ENCODE data around the gene DLG1. TPM values are rescaled to one million over a fixed set of nuclear protein-coding genes. Genes with fewer than 3 reads are reported as not detected.
A peak's percentile ranks its signal among the peaks of the same experiment; 100 is the strongest.
"Not testable (repeated sequence)": the region's sequence is repeated elsewhere in the genome, so short reads cannot be mapped to it uniquely, and the experiment has no call there.

The DLG1 gene
- total RNA-seq, 1 donor from 2014 or later, result 168 TPM

- Mint-ChIP-seq H3K4me1 (ENCODE audit: unreplicated experiment) (no peaks in the 10 kb centered on the region), H3K27ac (ENCODE audit: unreplicated experiment) (no peak overlapping the region), H3K36me3 (ENCODE audit: unreplicated experiment) (peaks cover 62% of the 10 kb centered on the region), H3K4me3 (ENCODE audit: unreplicated experiment) (no peak overlapping the region), H3K9me3 (ENCODE audit: unreplicated experiment) (no peaks in the 10 kb centered on the region), H3K27me3 (ENCODE audit: unreplicated experiment) (no peaks in the 10 kb centered on the region)
- TF ChIP-seq CTCF (IDR thresholded peaks at IDR 0.05), result no peak
- no peak for DNase-seq (ENCODE audit: extremely low spot score, unreplicated experiment)
These were observed 236.0 kb downstream of the DLG1 start for GRCh38 chr3:197062446-197062845.

GRCh38 chr3:197051637-197052036, 246.8 kb downstream of the DLG1 start:
- not testable (repeated sequence) for H3K4me1 Mint-ChIP-seq (ENCODE audit: unreplicated experiment); DNase-seq (ENCODE audit: extremely low spot score, unreplicated experiment); H3K27me3 Mint-ChIP-seq (ENCODE audit: unreplicated experiment); H3K4me3 Mint-ChIP-seq (ENCODE audit: unreplicated experiment); H3K27ac Mint-ChIP-seq (ENCODE audit: unreplicated experiment); H3K9me3 Mint-ChIP-seq (ENCODE audit: unreplicated experiment)
- H3K36me3 Mint-ChIP-seq (ENCODE audit: unreplicated experiment), result peaks cover 62% of the 10 kb centered on the region

GRCh38 chr3:197050511-197050910, 247.9 kb downstream of the DLG1 start:
- no peaks in the 10 kb centered on the region for H3K4me1 Mint-ChIP-seq (ENCODE audit: unreplicated experiment)

GRCh38 chr3:197042539-197042938, 255.9 kb downstream of the DLG1 start:
- H3K4me1 Mint-ChIP-seq (ENCODE audit: unreplicated experiment), result peaks cover 8% of the 10 kb centered on the region

More at GRCh38 chr3:197050511-197050910, 247.9 kb downstream of the DLG1 start:
- Mint-ChIP-seq H3K36me3 (ENCODE audit: unreplicated experiment) (peaks cover 63% of the 10 kb centered on the region), H3K9me3 (ENCODE audit: unreplicated experiment) (no peaks in the 10 kb centered on the region), H3K27me3 (ENCODE audit: unreplicated experiment) (no peaks in the 10 kb centered on the region), H3K4me3 (ENCODE audit: unreplicated experiment) (no peak overlapping the region), H3K27ac (ENCODE audit: unreplicated experiment) (no peak overlapping the region)
- no peak for DNase-seq (ENCODE audit: extremely low spot score, unreplicated experiment)
- no peak for TF ChIP-seq CTCF (IDR thresholded peaks at IDR 0.05)

GRCh38 chr3:197041875-197042488, 256.4 kb downstream of the DLG1 start:
- H3K9me3 Mint-ChIP-seq (ENCODE audit: unreplicated experiment), result no peaks in the 10 kb centered on the region
- H3K27ac Mint-ChIP-seq (ENCODE audit: unreplicated experiment), result peak overlapping the region; percentile 70
- H3K27me3 Mint-ChIP-seq (ENCODE audit: unreplicated experiment), result no peaks in the 10 kb centered on the region
- no peak for TF ChIP-seq CTCF (IDR thresholded peaks at IDR 0.05)
- no peak overlapping the region for H3K4me3 Mint-ChIP-seq (ENCODE audit: unreplicated experiment)
- H3K36me3 Mint-ChIP-seq (ENCODE audit: unreplicated experiment), result peaks cover 49% of the 10 kb centered on the region
- peaks cover 10% of the 10 kb centered on the region for H3K4me1 Mint-ChIP-seq (ENCODE audit: unreplicated experiment)
- no peak for DNase-seq (ENCODE audit: extremely low spot score, unreplicated experiment)

More at GRCh38 chr3:197042539-197042938, 255.9 kb downstream of the DLG1 start:
- H3K36me3 Mint-ChIP-seq (ENCODE audit: unreplicated experiment), result peaks cover 50% of the 10 kb centered on the region
- DNase-seq (ENCODE audit: extremely low spot score, unreplicated experiment), result no peak
- H3K9me3 Mint-ChIP-seq (ENCODE audit: unreplicated experiment), result no peaks in the 10 kb centered on the region
- no peaks in the 10 kb centered on the region for H3K27me3 Mint-ChIP-seq (ENCODE audit: unreplicated experiment)
- no peak for TF ChIP-seq CTCF (IDR thresholded peaks at IDR 0.05)
- H3K27ac Mint-ChIP-seq (ENCODE audit: unreplicated experiment), result no peak overlapping the region
- H3K4me3 Mint-ChIP-seq (ENCODE audit: unreplicated experiment), result no peak overlapping the region
